Stomach (tissue), 9 donors: ENCODE results near the gene SLC29A1. TPM values are rescaled to one million over a fixed set of nuclear protein-coding genes. Genes with fewer than 3 reads are reported as not detected.

Experiments used
- DNase-seq, 2 donors: peaks; one replicate each; pipeline versions ENCODE4 v3.0.0 to v3.0.0-alpha.2; 2013 to 2019
- H3K27ac ChIP-seq, 5 donors: fragments of 200-600 bp in 4 of 5; sonication (generic) in 4 of 5; one replicate each; pipeline ENCODE4 v1.5.1; 2013 to 2019; ENCODE audit warnings: mild to moderate bottlenecking in 1 of 5, moderate library complexity in 1 of 5
- H3K27me3 ChIP-seq, 3 donors: fragments of 200-600 bp; sonication (generic); one replicate each; pipeline ENCODE4 v1.5.1; 2017 to 2019; ENCODE audit warnings: mixed run types in 1 of 3
- H3K36me3 ChIP-seq, 4 donors: fragments of 200-600 bp; sonication (generic); 1 replicate in 3 of 4; 2 replicates in 1 of 4; pipeline ENCODE4 v1.5.1; 2016 to 2019
- H3K4me1 ChIP-seq, 4 donors: fragments of 200-600 bp; sonication (generic); one replicate each; pipeline ENCODE4 v1.5.1; 2016 to 2019
- H3K4me3 ChIP-seq, 4 donors: fragments of 200-600 bp; sonication (generic) in 3 of 4; one replicate each; pipeline ENCODE4 v1.5.1; 2016 to 2019; ENCODE audit warnings: mild to moderate bottlenecking in 1 of 4
- H3K9me3 ChIP-seq, 4 donors: fragments of 200-600 bp; sonication (generic); one replicate each; pipeline ENCODE4 v1.5.1; 2016 to 2019
- CTCF ChIP-seq, 7 experiments: fragments of 450-650 bp in 4 of 7; fragments of 200-600 bp in 3 of 7; sonication (generic) in 3 of 7; IDR thresholded peaks; one replicate each; pipeline ENCODE4 v1.5.1; 2016 to 2019; ENCODE audit warnings: antibody characterized with exemption in 7 of 7, control low read depth in 2 of 7, mild to moderate bottlenecking in 1 of 7
- EP300 ChIP-seq: sonication (generic); formaldehyde crosslinking; IDR thresholded peaks from one replicate; pipeline ENCODE4 v1.6.1; 2017; ENCODE audit warnings: antibody characterized with exemption
- POLR2A ChIP-seq, 4 donors: fragments of 450-650 bp; IDR thresholded peaks; one replicate each; pipeline ENCODE4 v1.6.1; 2016; ENCODE audit warnings: antibody characterized with exemption in 4 of 4, control low read depth in 2 of 4, mild to moderate bottlenecking in 1 of 4, moderate library complexity in 1 of 4
- POLR2AphosphoS5 ChIP-seq, 3 donors: sonication (generic); formaldehyde crosslinking; IDR thresholded peaks; one replicate each; pipeline ENCODE4 v1.6.1; 2016; ENCODE audit warnings: antibody characterized with exemption in 3 of 3
- WGBS, 5 donors: extraction: QIAGEN DNeasy Blood & Tissue Kit in 3 of 5; methylation state at CpG; one replicate each; pipeline versions ENCODE4 v1.1.5 to v1.1.7; 2013 to 2018; 5-methylcytosine and 5-hydroxymethylcytosine counted together
- intact Hi-C: fragments of 100-400 bp; cut with DNase I; formaldehyde crosslinking; loops from one replicate; pipeline ENCODE4 v1.15.1; 2023; ENCODE audit warnings: low total_unique reads
- polyA plus RNA-seq, 3 donors: library from polyadenylated mRNA; stranded (reverse); fragments of 200-250 nt; gene quantifications; one replicate each; pipeline ENCODE4 v1.2.3, GENCODE V29; 2013
- total RNA-seq, 5 donors: library from RNA; depleted of rRNA; stranded (reverse); fragments of >200 nt; gene quantifications; one replicate each; pipeline versions ENCODE4 v1.1.0 to v1.2.3, GENCODE V29; 2014 to 2016
- donor health status: healthy with polysubstance abuse.
- donor health status: Bipolar disorder and iron deficiency.
- donor health status: healthy.

The SLC29A1 gene
- total and polyA plus RNA-seq, 8 donors: 22.6 to 217 (median 36.2) TPM

- Histone ChIP-seq H3K27me3 (peaks cover 0 to 2% (median 0%) of the 10 kb centered on the region in 3 donors), H3K27ac (no peak overlapping the region), H3K36me3 (no peaks in the 10 kb centered on the region), H3K4me1 (peaks cover 0 to 7% (median 2%) of the 10 kb centered on the region in 4 donors), H3K4me3 (no peak overlapping the region), H3K9me3 (no peaks in the 10 kb centered on the region)
- DNase-seq: no peak
- WGBS, 5 donors: 52 to 74% (median 67%) methylated on average over 2 of the region's 2 CpGs
- TF ChIP-seq POLR2A (IDR thresholded peaks at IDR 0.05) (no peak), POLR2AphosphoS5 (IDR thresholded peaks at IDR 0.05) (no peak), EP300 (no peak), CTCF (IDR thresholded peaks at IDR 0.05) (no peak)
- intact Hi-C loops: no loop called here
These were observed 34.1 kb upstream of the SLC29A1 start for GRCh38 chr6:44189257-44189656.

GRCh38 chr6:44190715-44191114, 32.7 kb upstream of the SLC29A1 start:
- no peak for TF ChIP-seq POLR2A (IDR thresholded peaks at IDR 0.05)
- TF ChIP-seq CTCF (IDR thresholded peaks at IDR 0.05): no peak
- no peak for TF ChIP-seq POLR2AphosphoS5 (IDR thresholded peaks at IDR 0.05)
- TF ChIP-seq EP300: no peak
- H3K4me1 ChIP-seq: peaks cover 0 to 7% (median 0%) of the 10 kb centered on the region in 4 donors
- no peaks in the 10 kb centered on the region for H3K9me3 ChIP-seq
- peaks cover 0 to 2% (median 0%) of the 10 kb centered on the region in 3 donors for H3K27me3 ChIP-seq
- WGBS, 5 donors: 21 to 35% (median 28%) methylated on average over 2 of the region's 2 CpGs
- H3K4me3 ChIP-seq: no peak overlapping the region
- intact Hi-C loops: no loop called here
- H3K36me3 ChIP-seq: no peaks in the 10 kb centered on the region
- no peak for DNase-seq
- no peak overlapping the region for H3K27ac ChIP-seq

GRCh38 chr6:44192428-44193041, 30.9 kb upstream of the SLC29A1 start:
- H3K9me3 ChIP-seq: no peaks in the 10 kb centered on the region
- no peaks in the 10 kb centered on the region for H3K36me3 ChIP-seq
- H3K4me3 ChIP-seq: peak overlapping the region in 1 of 4 donors; percentile 5
- TF ChIP-seq POLR2A (IDR thresholded peaks at IDR 0.05) (no peak), CTCF (IDR thresholded peaks at IDR 0.05) (no peak), POLR2AphosphoS5 (IDR thresholded peaks at IDR 0.05) (no peak), EP300 (no peak)
- peak in 1 of 2 donors; percentile 65 for DNase-seq
- peak overlapping the region in 3 of 5 donors; percentile 5 to 44 (median 22) for H3K27ac ChIP-seq
- no peaks in the 10 kb centered on the region for H3K27me3 ChIP-seq
- peaks cover 0 to 7% (median 0%) of the 10 kb centered on the region in 4 donors for H3K4me1 ChIP-seq
- WGBS, 5 donors: 46 to 66% (median 51%) methylated on average over 10 of the region's 10 CpGs
- intact Hi-C loops: no loop called here

GRCh38 chr6:44193307-44193910, 30.0 kb upstream of the SLC29A1 start:
- Histone ChIP-seq H3K36me3 (no peaks in the 10 kb centered on the region), H3K4me3 (no peak overlapping the region), H3K4me1 (peaks cover 0 to 7% (median 0%) of the 10 kb centered on the region in 4 donors), H3K27ac (no peak overlapping the region), H3K9me3 (no peaks in the 10 kb centered on the region), H3K27me3 (no peaks in the 10 kb centered on the region)
- DNase-seq: no peak
- 92 to 95% (median 93%) methylated on average over 8 of the region's 8 CpGs for WGBS, 5 donors
- intact Hi-C loops: no loop called here
- TF ChIP-seq CTCF (IDR thresholded peaks at IDR 0.05): no peak
- no peak for TF ChIP-seq POLR2AphosphoS5 (IDR thresholded peaks at IDR 0.05)
- no peak for TF ChIP-seq EP300
- no peak for TF ChIP-seq POLR2A (IDR thresholded peaks at IDR 0.05)
